DND-41 (cell line): ENCODE results near the gene LRRC8A.

Source experiments
- EZH2 ChIP-seq: IDR thresholded peaks from 3 replicates; pipeline ENCODE4 v1.6.1; 2012; ENCODE audit warnings: borderline replicate concordance, low read depth, mild to moderate bottlenecking, moderate library complexity, low read length, inconsistent platforms; ENCODE audit not compliant: severe bottlenecking
- TF ChIP-seq, protein P1 (sequence below): IDR thresholded peaks from 2 replicates; pipeline ENCODE4 v1.5.1; 2012; ENCODE audit warnings: borderline replicate concordance, low read length, moderate library complexity, mild to moderate bottlenecking; ENCODE audit not compliant: poor library complexity, severe bottlenecking; ENCODE audit errors: extremely low read depth

DNA sequence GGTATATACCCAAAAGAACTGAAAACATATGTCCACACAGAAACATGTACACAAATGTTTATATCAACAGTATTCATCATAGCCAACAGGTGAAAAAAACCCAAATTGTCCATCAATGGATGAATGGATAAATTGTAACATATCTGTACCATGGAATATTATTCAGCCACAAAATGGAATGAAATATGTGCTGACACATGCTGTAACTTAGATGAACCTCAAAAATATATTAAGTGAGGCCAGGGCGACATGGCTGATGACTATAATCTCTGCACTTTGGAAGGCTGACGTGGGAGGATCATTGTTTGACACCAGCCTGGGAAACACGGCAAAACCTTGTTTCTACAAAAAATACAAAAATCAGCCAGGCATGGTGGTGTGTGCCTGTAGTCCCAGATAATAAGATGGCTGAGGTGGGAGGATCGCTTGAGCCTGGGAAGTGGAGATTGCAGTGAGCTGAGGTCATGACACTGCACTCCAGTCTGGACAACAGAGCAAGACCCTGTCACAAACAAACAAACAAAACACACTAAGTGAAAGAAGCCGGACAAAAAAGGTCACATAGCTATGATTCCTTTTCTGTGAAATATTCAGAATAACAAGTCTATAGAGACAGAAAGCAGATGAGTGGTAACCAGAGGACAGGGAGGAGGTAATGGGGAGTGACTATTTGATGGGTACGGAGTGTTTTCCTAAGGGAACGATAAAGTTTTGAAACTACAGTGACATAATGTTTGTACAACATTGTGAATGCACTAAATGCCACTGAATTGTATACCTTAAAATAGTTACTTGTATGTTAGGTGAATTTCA, 11.6 kb upstream of the LRRC8A start:
- TF ChIP-seq, protein P1, sequence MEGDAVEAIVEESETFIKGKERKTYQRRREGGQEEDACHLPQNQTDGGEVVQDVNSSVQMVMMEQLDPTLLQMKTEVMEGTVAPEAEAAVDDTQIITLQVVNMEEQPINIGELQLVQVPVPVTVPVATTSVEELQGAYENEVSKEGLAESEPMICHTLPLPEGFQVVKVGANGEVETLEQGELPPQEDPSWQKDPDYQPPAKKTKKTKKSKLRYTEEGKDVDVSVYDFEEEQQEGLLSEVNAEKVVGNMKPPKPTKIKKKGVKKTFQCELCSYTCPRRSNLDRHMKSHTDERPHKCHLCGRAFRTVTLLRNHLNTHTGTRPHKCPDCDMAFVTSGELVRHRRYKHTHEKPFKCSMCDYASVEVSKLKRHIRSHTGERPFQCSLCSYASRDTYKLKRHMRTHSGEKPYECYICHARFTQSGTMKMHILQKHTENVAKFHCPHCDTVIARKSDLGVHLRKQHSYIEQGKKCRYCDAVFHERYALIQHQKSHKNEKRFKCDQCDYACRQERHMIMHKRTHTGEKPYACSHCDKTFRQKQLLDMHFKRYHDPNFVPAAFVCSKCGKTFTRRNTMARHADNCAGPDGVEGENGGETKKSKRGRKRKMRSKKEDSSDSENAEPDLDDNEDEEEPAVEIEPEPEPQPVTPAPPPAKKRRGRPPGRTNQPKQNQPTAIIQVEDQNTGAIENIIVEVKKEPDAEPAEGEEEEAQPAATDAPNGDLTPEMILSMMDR: no peak
- no peak for TF ChIP-seq EZH2
